ENCODE data around the gene FOXN3.

FOXN3 gene

GRCh38 chr14:89240414-89240813 is 176.6 kb downstream of the FOXN3 start:
- H3K4me3 ChIP-seq (ENCODE audit: low read depth, low read length) = no peak overlapping the region

GRCh38 chr14:89239023-89239422 is 178.0 kb downstream of the FOXN3 start:
- no peak overlapping the region for H3K4me3 ChIP-seq (ENCODE audit: low read depth, low read length)

GRCh38 chr14:89237921-89238529 is 179.0 kb downstream of the FOXN3 start:
- H3K4me3 ChIP-seq (ENCODE audit: low read depth, low read length) = no peak overlapping the region

- H3K4me3 ChIP-seq (ENCODE audit: low read depth, low read length) = no peak overlapping the region
These were observed 180.2 kb downstream of the FOXN3 start for GRCh38 chr14:89236851-89237250.

- H3K4me3 ChIP-seq (ENCODE audit: low read depth, low read length) = no peak overlapping the region
These were observed 183.8 kb downstream of the FOXN3 start for GRCh38 chr14:89233184-89233583.

- no peak overlapping the region for H3K4me3 ChIP-seq (ENCODE audit: low read depth, low read length)
These were observed 184.6 kb downstream of the FOXN3 start for GRCh38 chr14:89232265-89233070.

GRCh38 chr14:89231426-89232113 is 185.5 kb downstream of the FOXN3 start:
- no peak overlapping the region for H3K4me3 ChIP-seq (ENCODE audit: low read depth, low read length)

GRCh38 chr14:89228921-89229639 is 188.0 kb downstream of the FOXN3 start:
- H3K4me3 ChIP-seq (ENCODE audit: low read depth, low read length) = no peak overlapping the region

GRCh38 chr14:89227496-89227836 is 189.6 kb downstream of the FOXN3 start:
- no peak overlapping the region for H3K4me3 ChIP-seq (ENCODE audit: low read depth, low read length)

- no peak overlapping the region for H3K4me3 ChIP-seq (ENCODE audit: low read depth, low read length)
These were observed 190.1 kb downstream of the FOXN3 start for GRCh38 chr14:89226801-89227495.

GRCh38 chr14:89225607-89226006 is 191.4 kb downstream of the FOXN3 start:
- H3K4me3 ChIP-seq (ENCODE audit: low read depth, low read length) = no peak overlapping the region

GRCh38 chr14:89221109-89221810 is 195.8 kb downstream of the FOXN3 start:
- H3K4me3 ChIP-seq (ENCODE audit: low read depth, low read length) = no peak overlapping the region

- H3K4me3 ChIP-seq (ENCODE audit: low read depth, low read length) = no peak overlapping the region
These were observed 198.0 kb downstream of the FOXN3 start for GRCh38 chr14:89219051-89219450.

GRCh38 chr14:89217891-89218290 is 199.1 kb downstream of the FOXN3 start:
- H3K4me3 ChIP-seq (ENCODE audit: low read depth, low read length) = no peak overlapping the region

GRCh38 chr14:89215531-89215930 is 201.5 kb downstream of the FOXN3 start:
- no peak overlapping the region for H3K4me3 ChIP-seq (ENCODE audit: low read depth, low read length)

GRCh38 chr14:89215114-89215513 is 201.9 kb downstream of the FOXN3 start:
- no peak overlapping the region for H3K4me3 ChIP-seq (ENCODE audit: low read depth, low read length)

- no peak overlapping the region for H3K4me3 ChIP-seq (ENCODE audit: low read depth, low read length)
These were observed 202.6 kb downstream of the FOXN3 start for GRCh38 chr14:89214221-89214965.

- no peak overlapping the region for H3K4me3 ChIP-seq (ENCODE audit: low read depth, low read length)
These were observed 204.4 kb downstream of the FOXN3 start for GRCh38 chr14:89212386-89213235.

- H3K4me3 ChIP-seq (ENCODE audit: low read depth, low read length) = no peak overlapping the region
These were observed 207.5 kb downstream of the FOXN3 start for GRCh38 chr14:89209558-89209957.
